CD4-positive, alpha-beta T cell treated with Interleukin-4 for 1 hour (primary cell): ENCODE measurements around the gene CATSPERD.
"Not testable (repeated sequence)": the region's sequence is repeated elsewhere in the genome, so short reads cannot be mapped to it uniquely, and the experiment has no call there.

Experiments used
- DNase-seq, 2 donors: peaks; one replicate each; pipeline ENCODE4 v3.0.0-alpha.2; 2020 to 2022

Gene CATSPERD

DNA sequence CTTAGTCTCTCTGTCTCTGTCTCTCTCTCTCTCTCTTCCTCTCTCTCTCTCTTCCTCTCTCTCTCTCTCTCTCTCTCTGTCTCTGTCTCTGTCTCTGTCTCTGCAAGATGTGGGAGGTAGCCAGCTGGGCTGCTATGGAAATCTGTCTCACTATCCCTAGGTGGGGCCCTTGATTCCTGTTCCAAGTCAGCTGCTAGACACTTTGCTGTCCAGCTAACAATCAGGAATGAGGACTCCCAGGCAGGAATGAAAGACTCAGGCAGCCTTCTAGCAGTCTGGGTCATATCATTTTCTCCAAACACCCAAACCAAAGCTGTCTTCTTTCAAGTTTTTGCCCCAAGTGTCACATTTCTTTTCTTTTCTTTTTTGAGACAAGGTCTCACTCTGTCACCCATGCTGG lies 23.2 kb downstream of the CATSPERD start:
- no peak for DNase-seq

DNA sequence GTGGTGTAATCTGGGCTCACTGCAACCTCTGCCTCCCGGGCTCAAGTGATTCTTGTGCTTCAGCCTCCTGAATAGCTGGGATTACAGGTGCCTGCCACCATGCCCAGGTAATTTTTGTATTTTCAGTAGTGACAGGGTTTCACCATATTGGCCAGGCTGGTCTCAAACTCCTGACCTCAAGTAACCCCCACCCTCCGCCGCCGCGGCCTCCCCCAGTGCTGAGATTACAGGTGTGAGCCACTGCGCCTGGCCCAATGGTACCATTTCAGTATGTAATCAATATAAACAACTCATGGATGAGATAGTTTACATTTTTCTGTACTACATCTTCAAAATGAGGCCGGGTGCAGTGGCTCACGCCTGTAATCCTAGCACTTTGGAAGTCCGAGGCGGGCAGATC lies 24.6 kb downstream of the CATSPERD start:
- not testable (repeated sequence) for DNase-seq

DNA sequence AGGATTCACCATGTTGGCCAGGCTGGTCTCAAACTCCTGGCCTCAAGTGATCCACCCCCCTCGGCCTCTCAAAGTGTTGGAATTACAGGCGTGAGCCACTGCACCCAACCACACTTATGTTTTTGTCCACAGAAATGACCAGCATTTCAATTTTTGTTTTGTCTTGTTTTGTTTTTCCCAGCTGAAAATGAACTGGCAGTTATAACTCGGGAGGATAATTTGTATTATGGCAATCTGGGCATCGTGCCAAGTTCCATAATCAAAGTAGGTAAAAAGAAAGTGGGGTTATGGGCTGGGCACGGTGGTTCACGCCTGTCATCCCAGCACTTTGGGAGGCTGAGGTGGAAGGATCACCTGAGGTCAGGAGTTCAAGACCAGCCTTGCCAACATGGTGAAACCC lies 28.5 kb downstream of the CATSPERD start:
- DNase-seq, result not testable (repeated sequence)

DNA sequence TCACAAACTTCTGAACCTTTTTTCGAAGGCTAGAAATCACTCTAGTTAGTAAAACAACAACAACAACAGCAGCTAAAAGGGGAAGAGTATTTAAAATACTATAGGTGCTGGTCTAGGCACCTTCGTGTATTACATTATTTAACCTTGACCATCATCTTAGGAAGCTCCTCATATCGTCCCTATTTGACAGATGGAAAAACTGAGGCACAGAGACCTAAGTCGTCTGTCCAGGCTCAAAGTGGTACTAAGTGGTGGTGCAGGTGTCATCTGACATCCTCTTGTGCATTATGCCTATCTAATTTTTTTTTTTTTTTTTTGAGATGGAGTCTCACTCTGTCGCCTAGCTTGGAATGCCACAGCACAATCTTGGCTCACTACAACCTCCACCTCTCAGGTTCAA lies 29.1 kb downstream of the CATSPERD start:
- no peak for DNase-seq

DNA sequence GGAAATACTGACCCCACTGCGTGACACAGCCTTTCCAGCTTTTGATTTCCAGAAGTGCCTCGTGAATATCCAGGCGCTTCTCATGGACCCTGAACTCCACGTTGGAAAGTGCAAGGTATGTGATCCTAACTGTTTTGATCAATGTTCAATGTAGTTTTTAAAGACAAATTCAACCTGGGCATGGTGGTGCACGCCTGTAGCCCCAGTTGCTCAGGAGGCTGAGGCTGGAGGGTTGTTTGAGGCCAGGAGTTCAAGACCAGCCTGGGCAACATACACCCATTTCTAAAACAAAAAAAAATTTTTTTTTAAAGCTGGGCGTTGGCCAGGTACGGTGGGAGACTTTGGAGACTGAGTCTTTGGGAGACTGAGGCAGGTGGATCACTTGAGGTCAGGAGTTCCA lies 31.3 kb downstream of the CATSPERD start:
- DNase-seq, result no peak

DNA sequence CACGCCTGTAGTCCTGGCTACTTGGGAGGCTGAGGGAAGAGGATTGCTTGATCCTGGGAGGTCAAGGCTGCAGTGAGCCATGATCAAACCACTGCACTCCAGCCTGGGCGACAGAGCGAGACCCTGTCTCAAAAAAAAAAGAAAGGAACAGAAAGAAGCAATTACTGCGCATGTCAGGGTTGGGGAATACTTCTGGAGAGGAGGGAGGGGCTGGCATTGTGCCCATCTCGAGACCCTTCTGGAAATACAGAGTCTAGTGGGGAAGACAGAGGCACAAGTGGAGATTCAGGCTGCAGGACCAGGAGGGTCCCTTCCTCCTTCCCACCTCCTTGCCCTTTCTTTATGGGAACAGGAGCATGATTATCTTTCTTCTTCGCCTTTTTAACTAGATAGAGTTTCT lies 33.3 kb downstream of the CATSPERD start:
- DNase-seq, result no peak

- no peak for DNase-seq
Observed at GRCh38 chr19:5762608-5763217, 42.3 kb downstream of the CATSPERD start.

DNA sequence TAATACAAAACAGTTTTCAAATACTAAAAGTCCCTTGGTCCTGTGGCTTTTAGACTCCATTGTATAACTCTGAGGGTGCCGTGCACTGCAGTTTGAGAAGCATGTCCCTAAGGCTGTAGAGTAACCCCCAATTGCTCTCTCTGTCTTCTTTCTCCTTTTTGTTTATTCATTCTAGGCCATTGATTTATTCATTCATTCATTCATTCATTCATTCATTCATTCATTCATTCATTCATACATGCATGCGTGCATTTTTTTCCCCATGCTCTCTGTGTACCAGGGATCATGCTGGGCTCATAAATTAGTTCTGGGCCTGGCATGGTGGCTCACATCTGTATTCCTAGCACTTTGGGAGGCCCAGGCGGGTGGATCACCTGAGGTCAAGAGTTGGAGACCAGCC lies 44.8 kb downstream of the CATSPERD start:
- no peak for DNase-seq

GRCh38 chr19:5767949-5768348 lies 47.5 kb downstream of the CATSPERD start:
- no peak for DNase-seq

GRCh38 chr19:5772416-5772815 lies 52.0 kb downstream of the CATSPERD start:
- DNase-seq, result no peak

- DNase-seq, result no peak
Observed at GRCh38 chr19:5773276-5773675, 52.8 kb downstream of the CATSPERD start.

DNA sequence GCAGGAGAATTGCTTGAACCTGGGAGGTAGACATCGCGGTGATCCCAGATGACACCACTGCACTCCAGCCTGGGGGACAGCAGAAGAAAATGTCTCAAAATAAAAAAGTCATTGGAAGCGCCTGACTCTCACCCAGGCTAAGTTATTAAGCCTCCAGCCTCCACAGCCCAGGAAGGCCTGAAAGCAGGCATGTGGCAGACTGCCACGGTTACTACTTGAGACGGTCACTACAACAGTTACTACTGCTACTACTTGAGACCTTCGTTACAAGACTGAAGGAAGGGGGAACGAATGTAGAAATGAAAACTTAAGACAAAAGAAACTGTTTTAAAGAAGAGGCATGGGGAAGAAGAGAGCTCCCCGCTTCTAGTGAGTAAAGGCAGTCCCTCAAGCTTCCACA lies 54.5 kb downstream of the CATSPERD start:
- DNase-seq, result no peak

- no peak for DNase-seq
Observed at GRCh38 chr19:5775668-5776309, 55.4 kb downstream of the CATSPERD start.

DNA sequence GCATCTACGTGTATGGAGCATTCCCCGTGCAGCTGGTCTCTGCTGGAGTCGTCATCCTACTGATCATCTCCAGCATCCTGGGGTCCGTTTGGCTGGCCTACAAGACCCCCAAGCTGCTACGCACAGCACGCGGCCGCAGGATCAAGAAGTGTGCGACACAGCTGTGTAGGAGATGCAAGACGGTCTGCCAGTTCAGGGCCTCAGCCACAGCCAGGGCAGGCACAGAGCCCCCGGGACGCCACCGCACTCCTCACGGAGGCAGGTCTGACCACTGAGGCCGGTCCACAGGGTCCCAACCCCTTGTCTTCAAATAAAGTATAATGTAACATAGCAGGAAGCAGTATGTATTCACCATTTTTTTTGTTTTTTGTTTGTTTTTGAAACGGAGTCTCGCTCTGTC lies 58.0 kb downstream of the CATSPERD start:
- no peak for DNase-seq

DNA sequence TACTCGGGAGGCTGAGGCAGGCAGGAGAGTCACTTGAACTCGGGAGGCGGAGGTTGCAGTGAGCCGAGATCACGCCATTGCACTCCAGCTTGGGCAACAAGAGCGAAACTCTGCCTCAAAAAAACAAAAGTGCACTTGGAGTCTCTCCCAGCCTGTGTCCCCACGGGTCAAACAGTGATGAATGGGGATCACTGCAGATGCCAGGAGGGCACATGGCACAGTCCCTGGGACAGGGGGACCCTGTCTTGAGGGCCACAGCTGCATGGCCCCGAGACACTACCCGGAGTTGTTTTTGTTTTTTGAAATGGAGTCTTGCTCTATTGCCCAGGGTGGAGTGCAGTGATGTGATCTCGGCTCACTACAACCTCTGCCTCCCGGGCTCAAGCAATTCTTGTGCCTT lies 60.5 kb downstream of the CATSPERD start:
- not testable (repeated sequence) for DNase-seq

GRCh38 chr19:5782322-5782721 lies 61.9 kb downstream of the CATSPERD start:
- DNase-seq, result no peak

GRCh38 chr19:5782945-5783919 lies 62.8 kb downstream of the CATSPERD start:
- no peak for DNase-seq

DNA sequence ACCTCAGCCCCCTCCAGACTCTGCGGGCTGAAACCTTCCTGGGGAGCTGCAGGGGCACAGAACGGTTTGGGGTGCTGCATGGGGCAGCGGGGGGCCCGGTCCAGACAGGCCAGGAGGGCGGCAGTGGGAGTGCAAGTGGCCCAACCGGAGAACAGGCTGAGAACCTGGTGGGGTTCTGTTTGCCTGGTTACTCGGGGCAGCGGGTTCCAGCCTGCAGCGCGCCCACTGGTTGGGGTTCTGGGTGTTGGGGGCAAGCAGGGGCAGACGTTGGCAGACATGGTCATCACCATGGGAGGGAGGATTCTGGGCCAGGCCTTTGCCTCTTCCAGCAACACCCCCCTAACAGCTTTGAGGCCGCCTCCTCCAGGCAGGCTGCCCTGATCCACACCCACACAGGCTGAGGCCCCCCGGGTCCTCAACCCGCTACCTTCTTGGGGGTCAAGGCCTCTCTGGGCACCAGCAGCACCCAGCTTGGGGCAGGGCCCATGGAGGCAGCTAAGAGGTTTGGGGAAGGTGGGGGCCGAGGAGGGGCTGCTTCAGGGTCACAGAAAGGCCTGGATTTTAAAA lies 64.2 kb downstream of the CATSPERD start, which contains the start of gene PRR22:
PRR22 (minus strand) TSS at position 166 of the 567 bp plus-strand sequence; CDS start at position 80, 86 bp downstream.
- no peak for DNase-seq

DNA sequence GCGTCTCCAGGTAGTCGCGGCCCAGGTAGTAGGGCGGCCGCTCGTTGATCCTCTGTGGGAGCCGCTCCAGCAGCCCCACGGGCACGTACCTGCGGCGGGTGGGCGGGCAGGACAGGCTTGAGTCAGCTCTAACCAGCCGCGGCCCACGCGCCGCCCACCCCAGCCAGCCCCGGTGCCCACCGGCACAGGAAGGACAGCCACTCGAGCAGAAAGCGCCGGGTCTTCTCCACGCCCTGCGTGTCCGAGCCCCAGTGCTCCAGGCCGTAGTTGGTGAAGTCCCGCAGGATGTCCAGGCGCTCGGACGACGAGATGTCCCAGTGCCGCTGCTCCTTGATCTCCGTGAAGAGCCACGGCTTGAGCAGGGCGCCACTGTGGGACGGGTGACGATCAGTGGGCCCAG lies 65.0 kb downstream of the CATSPERD start:
- DNase-seq, result no peak

- DNase-seq, result no peak
Observed at GRCh38 chr19:5786593-5787408, 66.4 kb downstream of the CATSPERD start.

GRCh38 chr19:5787409-5788182 lies 67.2 kb downstream of the CATSPERD start:
- DNase-seq, result no peak

DNA sequence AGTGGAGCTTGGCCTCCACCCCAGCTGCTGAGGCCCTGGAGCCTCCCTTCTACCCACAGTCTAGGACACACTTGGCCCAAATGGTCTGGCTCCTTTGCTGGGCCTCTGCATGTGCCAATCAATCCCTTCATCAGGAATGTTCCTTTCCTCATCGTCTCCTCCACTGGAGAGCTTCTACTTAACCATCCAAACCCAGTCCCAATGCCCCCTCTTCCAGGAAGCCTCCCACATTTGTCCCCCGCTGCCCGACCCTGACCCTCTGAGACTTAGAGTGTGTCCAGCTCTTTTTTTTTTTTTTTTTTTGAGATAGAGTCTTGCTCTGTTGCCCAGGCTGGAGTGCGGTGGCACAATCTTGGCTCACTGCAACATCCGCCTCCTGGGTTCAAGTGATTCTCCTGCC lies 68.0 kb downstream of the CATSPERD start:
- no peak for DNase-seq
